Coronary artery (tissue), 2 donors: Measurements from ENCODE around the gene GPR137.

Source experiments
- DNase-seq: peaks from one replicate; pipeline ENCODE4 v3.0.0-alpha.2; 2017; ENCODE audit warnings: low spot score
- H3K27ac ChIP-seq, 2 donors: fragments of 200-600 bp; sonication (generic); one replicate each; pipeline ENCODE4 v1.5.1; 2016 to 2019
- H3K4me3 ChIP-seq: fragments of 200-600 bp; sonication (generic); 2 replicates; pipeline ENCODE4 v1.5.1; 2016; ENCODE audit warnings: mild to moderate bottlenecking, moderate library complexity
- CTCF ChIP-seq: fragments of 200-600 bp; sonication (generic); IDR thresholded peaks from one replicate; pipeline ENCODE4 v1.5.1; 2019; ENCODE audit warnings: antibody characterized with exemption

GPR137 gene

GRCh38 chr11:64303109-64304031 is 17.7 kb downstream of the GPR137 start:
- Histone ChIP-seq H3K27ac (peak overlapping the region in 1 of 2 donors; percentile 94), H3K4me3 (no peak overlapping the region)
- no peak for TF ChIP-seq CTCF
- no peak for DNase-seq

GRCh38 chr11:64304032-64304315 is 18.3 kb downstream of the GPR137 start:
- TF ChIP-seq CTCF, result no peak
- H3K4me3 ChIP-seq, result peak overlapping the region; percentile 99
- peak overlapping the region in 1 of 2 donors; percentile 94 for H3K27ac ChIP-seq
- DNase-seq, result no peak

DNA sequence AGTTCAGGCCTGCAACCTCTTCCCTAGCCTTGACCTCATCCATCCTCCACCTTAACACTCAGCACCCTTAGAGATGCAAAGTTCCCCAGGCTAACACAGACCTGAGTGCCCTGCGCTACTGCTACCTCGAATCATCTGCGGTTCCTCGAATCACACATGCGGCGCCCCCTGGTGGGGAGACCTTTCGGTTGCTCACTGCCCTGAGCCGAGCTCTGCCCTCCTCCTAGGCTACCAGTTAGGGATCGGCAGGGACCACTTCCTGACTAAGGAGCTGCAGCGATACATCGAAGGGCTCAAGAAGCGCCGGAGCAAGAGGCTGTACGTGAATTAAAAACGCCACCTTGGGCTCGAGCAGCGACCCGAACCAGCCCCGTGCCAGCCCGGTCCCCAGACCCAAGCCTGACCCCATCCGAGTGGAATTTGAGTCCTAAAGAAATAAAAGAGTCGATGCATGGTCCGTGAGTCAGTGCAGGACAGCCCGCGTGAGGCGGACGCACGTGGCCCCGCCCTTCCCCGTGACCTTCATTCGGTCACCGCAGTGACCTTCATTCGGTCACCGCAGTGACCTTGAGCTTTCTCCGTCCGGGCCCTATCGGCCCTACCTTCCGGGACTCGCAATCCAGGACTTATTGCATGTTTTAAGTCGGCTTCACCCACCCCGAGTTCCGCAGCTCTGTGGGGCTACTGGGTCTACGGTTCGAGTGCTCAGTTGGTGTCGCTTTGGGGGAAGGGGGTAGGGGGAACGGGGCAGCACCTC is 18.8 kb downstream of the GPR137 start:
- Histone ChIP-seq H3K4me3 (peak overlapping the region; percentile 99), H3K27ac (peak overlapping the region; percentile 83 to 94)
- peak; percentile 55 for TF ChIP-seq CTCF
- DNase-seq, result peak; percentile 93

GRCh38 chr11:64305075-64305690 is 19.5 kb downstream of the GPR137 start, which contains the start of gene ESRRA:
Gene ESRRA (plus strand): TSS chr11:64305524. CDS start chr11:64307180, 1,656 bp downstream.
- Histone ChIP-seq H3K4me3 (peak within 1 kb of the TSS; percentile 99), H3K27ac (peak within 1 kb of the TSS; percentile 83 to 97)
- peak; percentile 99 for DNase-seq
- TF ChIP-seq CTCF, result no peak

- Histone ChIP-seq H3K27ac (peak overlapping the region; percentile 58 to 97), H3K4me3 (peak overlapping the region; percentile 99)
- no peak for DNase-seq
- no peak for TF ChIP-seq CTCF
These were observed 20.3 kb downstream of the GPR137 start for GRCh38 chr11:64305691-64306562.

DNA sequence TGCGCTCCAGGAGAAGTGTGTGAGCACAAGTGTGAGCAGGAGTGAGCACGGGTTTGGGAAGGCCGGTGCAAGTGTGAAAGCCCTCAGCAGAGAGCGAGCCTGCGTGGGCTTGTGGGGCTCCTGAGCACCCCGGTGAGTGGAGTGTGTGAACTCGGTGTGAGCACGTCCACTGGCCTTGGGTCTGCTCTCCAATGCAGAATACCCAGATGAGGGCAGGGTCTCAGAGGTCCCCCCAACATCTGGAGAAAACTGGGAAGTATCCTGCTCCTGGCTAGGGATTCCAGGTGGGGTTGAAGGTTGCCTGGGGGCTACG is 20.9 kb downstream of the GPR137 start:
- no peak for DNase-seq
- H3K4me3 ChIP-seq, result peak overlapping the region; percentile 99
- peak overlapping the region; percentile 58 to 97 for H3K27ac ChIP-seq
- TF ChIP-seq CTCF, result no peak
